ENCODE results near the gene DUSP14.

Gene DUSP14

DNA sequence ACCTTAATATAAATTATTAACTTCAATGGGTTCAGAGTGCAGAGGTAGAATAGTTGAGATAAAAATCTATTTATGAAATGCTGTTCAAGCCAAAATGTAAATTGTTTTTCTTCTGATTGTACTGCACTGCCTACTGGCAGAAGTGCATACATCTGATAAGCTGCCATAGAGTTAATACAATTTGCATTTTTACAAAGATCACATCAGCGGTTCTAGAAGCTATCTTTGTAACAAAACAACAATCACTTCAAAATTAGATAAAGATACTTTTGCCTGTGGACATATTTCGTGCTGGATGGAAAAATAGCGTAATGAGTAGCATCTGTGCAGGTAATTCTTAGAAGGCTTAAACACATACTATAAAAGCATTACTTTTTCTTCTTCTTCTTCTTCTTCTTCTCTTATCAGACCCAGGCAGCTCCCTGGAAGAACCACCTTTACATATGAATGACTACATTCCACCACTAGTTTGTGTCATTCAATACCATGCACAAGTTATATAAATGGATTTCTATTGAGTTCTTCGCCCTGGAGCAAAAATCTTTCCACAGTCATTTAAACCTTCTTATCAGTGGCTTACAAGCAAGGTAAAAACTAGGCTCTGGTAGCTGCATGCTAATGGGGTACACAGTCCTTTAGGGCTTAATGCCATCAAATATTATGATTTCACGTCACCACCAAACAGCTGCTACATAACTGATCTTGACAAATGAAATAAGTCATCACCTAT is 72.5 kb downstream of the DUSP14 start:
- no peak for DNase-seq (ENCODE audit: low spot score)
